ENCODE data around the gene ABCC10.
A peak's percentile ranks its signal among the peaks of the same experiment; 100 is the strongest.
"Not testable (repeated sequence)": the region's sequence is repeated elsewhere in the genome, so short reads cannot be mapped to it uniquely, and the experiment has no call there.

Gene ABCC10

GRCh38 chr6:43427406-43428111, at the start of gene ABCC10:
ABCC10 (plus strand) TSS chr6:43427541; CDS start chr6:43427979, 438 bp downstream.
- peak; percentile 97 for DNase-seq (ENCODE audit: low read depth)
- H3K36me3 ChIP-seq (ENCODE audit: control insufficient read depth, insufficient read depth, low read length, severe bottlenecking), result peaks cover 15% of the 10 kb centered on the region

GRCh38 chr6:43377710-43378229, 49.6 kb upstream of the ABCC10 start:
- Histone ChIP-seq H3K9ac (ENCODE audit: low read length) (no peak overlapping the region), H3K4me1 (ENCODE audit: control insufficient read depth, insufficient read depth, low read length) (no peaks in the 10 kb centered on the region), H3K27me3 (replicated peaks; ENCODE audit: control insufficient read depth, insufficient read depth, low read length) (peaks cover 5% of the 10 kb centered on the region), H3K4me3 (ENCODE audit: low read length) (no peak overlapping the region), H3K36me3 (ENCODE audit: control insufficient read depth, insufficient read depth, low read length, severe bottlenecking) (no peaks in the 10 kb centered on the region), H3K9me3 (ENCODE audit: control insufficient read depth, low read length) (no peaks in the 10 kb centered on the region)
- DNase-seq (ENCODE audit: low read depth), result no peak

More at GRCh38 chr6:43427406-43428111, at the start of gene ABCC10:
- Histone ChIP-seq H3K4me3 (ENCODE audit: low read length) (peak within 1 kb of the TSS; percentile 97), H3K9ac (ENCODE audit: low read length) (peak within 1 kb of the TSS; percentile 97), H3K9me3 (ENCODE audit: control insufficient read depth, low read length) (no peaks in the 10 kb centered on the region), H3K4me1 (ENCODE audit: control insufficient read depth, insufficient read depth, low read length) (peaks cover 14% of the 10 kb centered on the region), H3K27me3 (replicated peaks; ENCODE audit: control insufficient read depth, insufficient read depth, low read length) (no peaks in the 10 kb centered on the region)

GRCh38 chr6:43378631-43379030, 48.7 kb upstream of the ABCC10 start:
- Histone ChIP-seq H3K36me3 (ENCODE audit: control insufficient read depth, insufficient read depth, low read length, severe bottlenecking) (no peaks in the 10 kb centered on the region), H3K9me3 (ENCODE audit: control insufficient read depth, low read length) (no peaks in the 10 kb centered on the region), H3K27me3 (replicated peaks; ENCODE audit: control insufficient read depth, insufficient read depth, low read length) (peaks cover 5% of the 10 kb centered on the region), H3K9ac (ENCODE audit: low read length) (no peak overlapping the region), H3K4me3 (ENCODE audit: low read length) (no peak overlapping the region), H3K4me1 (ENCODE audit: control insufficient read depth, insufficient read depth, low read length) (no peaks in the 10 kb centered on the region)
- no peak for DNase-seq (ENCODE audit: low read depth)

- not testable (repeated sequence) for H3K9me3 ChIP-seq (ENCODE audit: control insufficient read depth, low read length); H3K4me1 ChIP-seq (ENCODE audit: control insufficient read depth, insufficient read depth, low read length); H3K27me3 ChIP-seq (replicated peaks; ENCODE audit: control insufficient read depth, insufficient read depth, low read length); H3K4me3 ChIP-seq (ENCODE audit: low read length); H3K9ac ChIP-seq (ENCODE audit: low read length); DNase-seq (ENCODE audit: low read depth); H3K36me3 ChIP-seq (ENCODE audit: control insufficient read depth, insufficient read depth, low read length, severe bottlenecking)
These were observed 46.5 kb upstream of the ABCC10 start for GRCh38 chr6:43380858-43381257.

- no peaks in the 10 kb centered on the region for H3K4me1 ChIP-seq (ENCODE audit: control insufficient read depth, insufficient read depth, low read length)
- H3K4me3 ChIP-seq (ENCODE audit: low read length), result no peak overlapping the region
These were observed 44.2 kb upstream of the ABCC10 start for GRCh38 chr6:43383021-43383667.

GRCh38 chr6:43386492-43386891, 40.8 kb upstream of the ABCC10 start:
- no peaks in the 10 kb centered on the region for H3K9me3 ChIP-seq (ENCODE audit: control insufficient read depth, low read length)
- no peak overlapping the region for H3K9ac ChIP-seq (ENCODE audit: low read length)
- no peaks in the 10 kb centered on the region for H3K4me1 ChIP-seq (ENCODE audit: control insufficient read depth, insufficient read depth, low read length)
- DNase-seq (ENCODE audit: low read depth), result no peak
- no peaks in the 10 kb centered on the region for H3K36me3 ChIP-seq (ENCODE audit: control insufficient read depth, insufficient read depth, low read length, severe bottlenecking)
- peaks cover 9% of the 10 kb centered on the region for H3K27me3 ChIP-seq (replicated peaks; ENCODE audit: control insufficient read depth, insufficient read depth, low read length)
- H3K4me3 ChIP-seq (ENCODE audit: low read length), result no peak overlapping the region

More at GRCh38 chr6:43383021-43383667, 44.2 kb upstream of the ABCC10 start:
- H3K36me3 ChIP-seq (ENCODE audit: control insufficient read depth, insufficient read depth, low read length, severe bottlenecking), result no peaks in the 10 kb centered on the region
- H3K9me3 ChIP-seq (ENCODE audit: control insufficient read depth, low read length), result no peaks in the 10 kb centered on the region
- peak; percentile 30 for DNase-seq (ENCODE audit: low read depth)
- H3K9ac ChIP-seq (ENCODE audit: low read length), result no peak overlapping the region
- peaks cover 5% of the 10 kb centered on the region for H3K27me3 ChIP-seq (replicated peaks; ENCODE audit: control insufficient read depth, insufficient read depth, low read length)

- H3K4me1 ChIP-seq (ENCODE audit: control insufficient read depth, insufficient read depth, low read length), result no peaks in the 10 kb centered on the region
- no peak for DNase-seq (ENCODE audit: low read depth)
These were observed 37.5 kb upstream of the ABCC10 start for GRCh38 chr6:43389730-43390295.

GRCh38 chr6:43390753-43391439, 36.4 kb upstream of the ABCC10 start:
- H3K27me3 ChIP-seq (replicated peaks; ENCODE audit: control insufficient read depth, insufficient read depth, low read length), result peaks cover 32% of the 10 kb centered on the region
- H3K36me3 ChIP-seq (ENCODE audit: control insufficient read depth, insufficient read depth, low read length, severe bottlenecking); H3K9ac ChIP-seq (ENCODE audit: low read length); H3K4me3 ChIP-seq (ENCODE audit: low read length); DNase-seq (ENCODE audit: low read depth); H3K4me1 ChIP-seq (ENCODE audit: control insufficient read depth, insufficient read depth, low read length); H3K9me3 ChIP-seq (ENCODE audit: control insufficient read depth, low read length): not testable (repeated sequence)

More at GRCh38 chr6:43389730-43390295, 37.5 kb upstream of the ABCC10 start:
- no peak overlapping the region for H3K4me3 ChIP-seq (ENCODE audit: low read length)
- no peaks in the 10 kb centered on the region for H3K9me3 ChIP-seq (ENCODE audit: control insufficient read depth, low read length)
- H3K9ac ChIP-seq (ENCODE audit: low read length), result no peak overlapping the region
- peaks cover 32% of the 10 kb centered on the region for H3K27me3 ChIP-seq (replicated peaks; ENCODE audit: control insufficient read depth, insufficient read depth, low read length)
- H3K36me3 ChIP-seq (ENCODE audit: control insufficient read depth, insufficient read depth, low read length, severe bottlenecking), result no peaks in the 10 kb centered on the region

GRCh38 chr6:43391440-43392031, 35.8 kb upstream of the ABCC10 start:
- no peak overlapping the region for H3K4me3 ChIP-seq (ENCODE audit: low read length)

GRCh38 chr6:43393133-43393532, 34.2 kb upstream of the ABCC10 start:
- H3K4me1 ChIP-seq (ENCODE audit: control insufficient read depth, insufficient read depth, low read length); H3K9ac ChIP-seq (ENCODE audit: low read length); H3K36me3 ChIP-seq (ENCODE audit: control insufficient read depth, insufficient read depth, low read length, severe bottlenecking); H3K9me3 ChIP-seq (ENCODE audit: control insufficient read depth, low read length); H3K4me3 ChIP-seq (ENCODE audit: low read length); DNase-seq (ENCODE audit: low read depth): not testable (repeated sequence)
- peaks cover 32% of the 10 kb centered on the region for H3K27me3 ChIP-seq (replicated peaks; ENCODE audit: control insufficient read depth, insufficient read depth, low read length)

More at GRCh38 chr6:43391440-43392031, 35.8 kb upstream of the ABCC10 start:
- Histone ChIP-seq H3K27me3 (replicated peaks; ENCODE audit: control insufficient read depth, insufficient read depth, low read length) (peaks cover 32% of the 10 kb centered on the region), H3K4me1 (ENCODE audit: control insufficient read depth, insufficient read depth, low read length) (no peaks in the 10 kb centered on the region), H3K9me3 (ENCODE audit: control insufficient read depth, low read length) (no peaks in the 10 kb centered on the region), H3K36me3 (ENCODE audit: control insufficient read depth, insufficient read depth, low read length, severe bottlenecking) (no peaks in the 10 kb centered on the region), H3K9ac (ENCODE audit: low read length) (no peak overlapping the region)
- no peak for DNase-seq (ENCODE audit: low read depth)

Data from adipocyte (in vitro differentiated cells).